ENCODE results near the gene DYNLT2.
"Not testable (repeated sequence)": the region's sequence is repeated elsewhere in the genome, so short reads cannot be mapped to it uniquely, and the experiment has no call there.

The DYNLT2 gene

GRCh38 chr6:169701311-169701953, 49.9 kb downstream of the DYNLT2 start:
- DNase-seq (ENCODE audit: low spot score): peak; percentile 18

- DNase-seq (ENCODE audit: low spot score): no peak
Measured at GRCh38 chr6:169700296-169700695, 51.1 kb downstream of the DYNLT2 start.

- DNase-seq (ENCODE audit: low spot score): not testable (repeated sequence)
Measured at GRCh38 chr6:169697115-169697514, 54.3 kb downstream of the DYNLT2 start.

- DNase-seq (ENCODE audit: low spot score): no peak
Measured at GRCh38 chr6:169695131-169695530, 56.2 kb downstream of the DYNLT2 start.

GRCh38 chr6:169692516-169692915, 58.9 kb downstream of the DYNLT2 start:
- DNase-seq (ENCODE audit: low spot score): no peak

- DNase-seq (ENCODE audit: low spot score): no peak
Measured at GRCh38 chr6:169691260-169691659, 60.1 kb downstream of the DYNLT2 start.

All from HuH-7 (cell line).